Hepatocyte (in vitro differentiated cells): ENCODE measurements around the gene SFXN5. TPM values are rescaled to one million over a fixed set of nuclear protein-coding genes. Genes with fewer than 3 reads are reported as not detected.

Source experiments
- DNase-seq: peaks from one replicate; pipeline ENCODE4 v3.0.0-alpha.2; 2016; ENCODE audit warnings: low spot score
- H2AFZ ChIP-seq: fragments of 200-600 bp; sonication (generic); 2 replicates; pipeline ENCODE4 v1.6.0; 2016; ENCODE audit warnings: antibody characterized with exemption, mild to moderate bottlenecking
- H3K27ac ChIP-seq: fragments of 200-600 bp; sonication (generic); 2 replicates; pipeline ENCODE4 v1.5.1; 2016; ENCODE audit warnings: mild to moderate bottlenecking
- H3K27me3 ChIP-seq: fragments of 200-600 bp; sonication (generic); 2 replicates; pipeline ENCODE4 v1.6.1; 2016
- H3K36me3 ChIP-seq: fragments of 200-600 bp; sonication (generic); replicated peaks from 2 replicates; pipeline ENCODE4 v1.5.1; 2016; ENCODE audit warnings: low read depth; ENCODE audit not compliant: insufficient read depth
- H3K4me1 ChIP-seq: fragments of 200-600 bp; sonication (generic); 2 replicates; pipeline ENCODE4 v1.5.1; 2016; ENCODE audit warnings: mild to moderate bottlenecking, moderate library complexity; ENCODE audit not compliant: insufficient read depth
- H3K4me2 ChIP-seq: fragments of 200-600 bp; sonication (generic); 2 replicates; pipeline ENCODE4 v1.6.0; 2016
- H3K4me3 ChIP-seq: fragments of 200-600 bp; sonication (generic); 2 replicates; pipeline ENCODE4 v1.5.1; 2016; ENCODE audit warnings: mild to moderate bottlenecking
- H3K79me2 ChIP-seq: fragments of 200-600 bp; sonication (generic); 2 replicates; pipeline ENCODE4 v1.6.0; 2017; ENCODE audit warnings: mild to moderate bottlenecking
- H3K9me2 ChIP-seq: fragments of 200-600 bp; sonication (generic); replicated peaks from 2 replicates; pipeline ENCODE4 v1.6.0; 2017; ENCODE audit warnings: mild to moderate bottlenecking; ENCODE audit not compliant: insufficient read depth
- H3K9me3 ChIP-seq: fragments of 200-600 bp; sonication (generic); 2 replicates; pipeline ENCODE4 v1.5.1; 2016; ENCODE audit warnings: low read depth, mild to moderate bottlenecking
- H4K20me1 ChIP-seq: fragments of 200-600 bp; sonication (generic); 2 replicates; pipeline ENCODE4 v1.6.0; 2016; ENCODE audit warnings: mild to moderate bottlenecking; ENCODE audit not compliant: insufficient read depth, poor library complexity, severe bottlenecking
- EZH2 ChIP-seq: fragments of 200-600 bp; sonication (generic); IDR thresholded peaks from 2 replicates; pipeline ENCODE4 v1.6.1; 2016; ENCODE audit warnings: antibody characterized with exemption, mild to moderate bottlenecking, borderline replicate concordance
- EZH2phosphoT487 ChIP-seq: fragments of 200-600 bp; sonication (generic); IDR thresholded peaks from one replicate; pipeline ENCODE4 v1.6.1; 2018; ENCODE audit warnings: antibody characterized with exemption, mild to moderate bottlenecking, low read depth, moderate library complexity; ENCODE audit not compliant: unreplicated experiment, severe bottlenecking
- WGBS: methylation state at CpG from one replicate; pipeline ENCODE4 v1.1.6; 2016; ENCODE audit warnings: low lambda C conversion rate; ENCODE audit errors: missing lambda C conversion rate; 5-methylcytosine and 5-hydroxymethylcytosine counted together
- polyA plus RNA-seq: library from polyadenylated mRNA; unstranded; fragments of >200 nt; fragmentation: Nextera tagmentation; extraction: Ambion mirVana; gene quantifications from 2 replicates; pipeline ENCODE4 v1.2.1, GENCODE V29; 2016
- total RNA-seq: library from RNA; depleted of rRNA; stranded (reverse); fragments of >200 nt; gene quantifications from 2 replicates; pipeline ENCODE4 v1.2.3, GENCODE V29; 2014
- TF ChIP-seq, protein P1 (sequence below): fragments of 200-600 bp; sonication (generic); IDR thresholded peaks from 2 replicates; pipeline ENCODE4 v1.5.1; 2016; ENCODE audit warnings: antibody characterized with exemption, mild to moderate bottlenecking; ENCODE audit not compliant: poor library complexity

Gene SFXN5
- total and polyA plus RNA-seq, 2 experiments from 2014 or later, result 25.8 to 34.6 TPM

DNA sequence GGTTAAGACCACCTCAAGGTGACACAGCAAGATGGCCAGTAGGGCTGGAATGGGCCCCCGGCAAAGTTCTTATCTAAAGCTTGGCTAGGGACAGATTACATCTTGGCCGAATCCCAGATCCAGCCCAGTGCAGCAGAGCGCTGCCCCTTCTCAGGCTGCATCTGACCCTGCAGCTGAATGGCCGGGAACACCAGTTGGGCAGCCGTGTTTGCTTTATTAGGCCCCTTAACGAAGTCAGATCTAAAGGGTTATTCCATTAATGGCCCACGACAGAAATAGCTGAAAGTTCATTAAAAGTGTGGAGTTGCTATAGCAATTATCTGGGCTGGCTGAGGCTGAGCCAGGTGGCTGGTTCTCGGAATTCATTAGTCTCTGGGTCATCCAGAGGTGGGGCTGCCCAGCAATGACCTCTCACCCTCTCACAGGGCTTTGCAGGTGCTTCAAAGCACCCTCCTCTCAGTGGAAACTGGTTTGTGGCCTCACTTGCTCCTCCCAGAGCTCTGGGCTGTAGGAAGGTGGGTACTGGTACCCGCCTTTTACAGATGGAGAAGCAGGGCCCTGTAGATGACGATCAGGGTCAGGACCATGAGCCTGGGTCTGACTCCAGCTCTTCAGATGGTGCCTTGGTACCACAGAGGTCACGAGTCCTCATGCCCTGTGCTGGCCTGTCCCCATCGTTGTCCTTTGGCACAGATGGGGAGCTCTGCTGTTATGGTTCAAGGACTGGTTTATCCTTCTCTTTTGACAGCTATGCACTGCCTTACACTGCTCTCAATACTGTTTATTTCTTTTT, 85.4 kb downstream of the SFXN5 start:
- H3K4me2 ChIP-seq, result no peak overlapping the region
- DNase-seq, result no peak
- no peaks in the 10 kb centered on the region for H3K79me2 ChIP-seq
- no peaks in the 10 kb centered on the region for H3K9me2 ChIP-seq
- H3K4me3 ChIP-seq, result no peak overlapping the region
- TF ChIP-seq EZH2phosphoT487 (no peak), EZH2 (no peak)
- TF ChIP-seq, protein P1, sequence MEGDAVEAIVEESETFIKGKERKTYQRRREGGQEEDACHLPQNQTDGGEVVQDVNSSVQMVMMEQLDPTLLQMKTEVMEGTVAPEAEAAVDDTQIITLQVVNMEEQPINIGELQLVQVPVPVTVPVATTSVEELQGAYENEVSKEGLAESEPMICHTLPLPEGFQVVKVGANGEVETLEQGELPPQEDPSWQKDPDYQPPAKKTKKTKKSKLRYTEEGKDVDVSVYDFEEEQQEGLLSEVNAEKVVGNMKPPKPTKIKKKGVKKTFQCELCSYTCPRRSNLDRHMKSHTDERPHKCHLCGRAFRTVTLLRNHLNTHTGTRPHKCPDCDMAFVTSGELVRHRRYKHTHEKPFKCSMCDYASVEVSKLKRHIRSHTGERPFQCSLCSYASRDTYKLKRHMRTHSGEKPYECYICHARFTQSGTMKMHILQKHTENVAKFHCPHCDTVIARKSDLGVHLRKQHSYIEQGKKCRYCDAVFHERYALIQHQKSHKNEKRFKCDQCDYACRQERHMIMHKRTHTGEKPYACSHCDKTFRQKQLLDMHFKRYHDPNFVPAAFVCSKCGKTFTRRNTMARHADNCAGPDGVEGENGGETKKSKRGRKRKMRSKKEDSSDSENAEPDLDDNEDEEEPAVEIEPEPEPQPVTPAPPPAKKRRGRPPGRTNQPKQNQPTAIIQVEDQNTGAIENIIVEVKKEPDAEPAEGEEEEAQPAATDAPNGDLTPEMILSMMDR, result no peak
- no peak overlapping the region for H2AFZ ChIP-seq
- H3K9me3 ChIP-seq, result no peaks in the 10 kb centered on the region
- H3K36me3 ChIP-seq, result no peaks in the 10 kb centered on the region
- no peaks in the 10 kb centered on the region for H3K27me3 ChIP-seq
- H3K27ac ChIP-seq, result no peak overlapping the region
- peaks cover 6% of the 10 kb centered on the region for H3K4me1 ChIP-seq
- WGBS, result 57% methylated on average over 12 of the region's 12 CpGs
- H4K20me1 ChIP-seq, result no peaks in the 10 kb centered on the region

GRCh38 chr2:72985136-72985535, 86.4 kb downstream of the SFXN5 start:
- WGBS, result 95% methylated on average over 5 of the region's 5 CpGs
- no peak for DNase-seq
- TF ChIP-seq, protein P1, result no peak
- TF ChIP-seq EZH2 (no peak), EZH2phosphoT487 (no peak)

GRCh38 chr2:72984172-72984671, 87.3 kb downstream of the SFXN5 start:
- Histone ChIP-seq H4K20me1 (no peaks in the 10 kb centered on the region), H3K9me3 (no peaks in the 10 kb centered on the region), H2AFZ (no peak overlapping the region), H3K9me2 (no peaks in the 10 kb centered on the region), H3K79me2 (no peaks in the 10 kb centered on the region), H3K4me3 (no peak overlapping the region), H3K4me2 (no peak overlapping the region), H3K4me1 (peaks cover 6% of the 10 kb centered on the region), H3K36me3 (no peaks in the 10 kb centered on the region), H3K27ac (no peak overlapping the region), H3K27me3 (no peaks in the 10 kb centered on the region)
- 76% methylated on average over 7 of the region's 7 CpGs for WGBS
- TF ChIP-seq, protein P1, result no peak
- TF ChIP-seq EZH2phosphoT487 (no peak), EZH2 (no peak)
- no peak for DNase-seq

More at GRCh38 chr2:72985136-72985535, 86.4 kb downstream of the SFXN5 start:
- Histone ChIP-seq H2AFZ (no peak overlapping the region), H3K9me3 (no peaks in the 10 kb centered on the region), H3K27me3 (no peaks in the 10 kb centered on the region), H4K20me1 (no peaks in the 10 kb centered on the region), H3K36me3 (no peaks in the 10 kb centered on the region), H3K79me2 (no peaks in the 10 kb centered on the region), H3K4me2 (no peak overlapping the region), H3K27ac (no peak overlapping the region), H3K4me3 (no peak overlapping the region), H3K9me2 (no peaks in the 10 kb centered on the region), H3K4me1 (peaks cover 6% of the 10 kb centered on the region)
